ENCODE data around the gene PLCL2.
"Not testable (repeated sequence)": the region's sequence is repeated elsewhere in the genome, so short reads cannot be mapped to it uniquely, and the experiment has no call there.

Gene PLCL2

DNA sequence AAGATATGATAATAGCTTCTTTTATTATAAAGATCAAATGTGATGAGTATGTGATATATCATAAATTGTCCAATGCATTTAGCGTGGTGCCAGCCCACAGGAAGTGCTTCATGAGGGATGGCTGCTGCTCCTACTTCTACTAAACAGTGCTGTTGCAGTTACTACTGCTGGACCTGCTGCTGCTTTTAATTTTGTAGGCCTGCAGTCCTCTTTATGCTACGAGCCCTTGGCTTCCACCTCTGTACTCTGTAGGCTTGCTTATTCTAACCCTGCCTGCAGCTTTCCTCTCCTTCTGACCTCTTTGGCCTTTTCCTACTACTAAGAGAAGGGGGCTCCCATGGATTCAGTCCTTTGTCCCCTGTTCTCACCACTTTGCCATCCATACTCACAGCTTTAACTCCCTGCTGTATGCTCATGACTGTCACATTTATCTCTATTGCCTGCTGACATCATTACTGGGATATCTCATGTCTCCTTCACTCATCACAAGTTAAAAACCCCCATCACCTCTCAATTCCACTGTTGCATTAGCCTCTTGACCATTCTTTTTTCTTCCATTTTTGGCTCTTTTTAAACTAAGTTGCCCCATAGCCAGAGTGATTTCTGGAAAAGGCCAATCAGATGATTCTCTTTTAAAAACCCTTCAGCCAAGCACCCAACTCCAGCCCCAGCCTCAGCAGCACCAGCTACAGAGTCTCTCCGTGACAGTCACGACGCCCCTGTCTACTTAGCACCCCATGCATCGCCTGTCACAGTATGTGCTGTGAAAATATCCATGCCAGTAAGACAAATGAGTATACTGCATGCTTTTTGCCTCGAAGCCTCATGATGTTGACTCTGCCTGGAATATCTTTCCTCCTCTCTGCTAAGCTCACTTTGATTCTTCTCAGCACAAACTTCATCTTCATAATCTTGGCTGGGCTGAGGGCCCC, 56.3 kb downstream of the PLCL2 start:
- in situ Hi-C loops (cut with MboI; ENCODE audit: low pct_unique_long_range_greater_than_20kb, low sequenced_read_pairs), result no loop called here
- no peak for DNase-seq

GRCh38 chr3:16942955-16943354, 58.2 kb downstream of the PLCL2 start:
- in situ Hi-C loops (cut with MboI; ENCODE audit: low pct_unique_long_range_greater_than_20kb, low sequenced_read_pairs), result no loop called here
- DNase-seq, result no peak

DNA sequence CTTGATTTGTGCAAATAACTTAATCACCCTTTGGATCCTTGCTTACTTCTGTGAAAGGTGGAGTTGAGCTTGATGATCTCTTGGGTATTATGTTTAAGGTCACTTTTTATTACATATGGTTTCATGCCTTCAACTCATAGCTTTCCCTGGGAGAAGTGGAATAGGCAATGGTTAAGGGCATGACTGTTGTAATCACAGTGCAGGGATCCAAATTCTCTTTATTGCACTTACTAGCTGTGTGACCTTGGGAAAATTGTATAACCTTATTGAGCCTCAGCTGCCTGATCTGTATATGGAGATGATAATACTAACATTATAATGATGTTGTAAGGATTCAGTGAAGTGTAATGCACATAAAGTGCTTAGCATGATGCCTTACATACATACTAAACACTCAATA, 59.1 kb downstream of the PLCL2 start:
- in situ Hi-C loops (cut with MboI; ENCODE audit: low pct_unique_long_range_greater_than_20kb, low sequenced_read_pairs), result no loop called here
- no peak for DNase-seq

DNA sequence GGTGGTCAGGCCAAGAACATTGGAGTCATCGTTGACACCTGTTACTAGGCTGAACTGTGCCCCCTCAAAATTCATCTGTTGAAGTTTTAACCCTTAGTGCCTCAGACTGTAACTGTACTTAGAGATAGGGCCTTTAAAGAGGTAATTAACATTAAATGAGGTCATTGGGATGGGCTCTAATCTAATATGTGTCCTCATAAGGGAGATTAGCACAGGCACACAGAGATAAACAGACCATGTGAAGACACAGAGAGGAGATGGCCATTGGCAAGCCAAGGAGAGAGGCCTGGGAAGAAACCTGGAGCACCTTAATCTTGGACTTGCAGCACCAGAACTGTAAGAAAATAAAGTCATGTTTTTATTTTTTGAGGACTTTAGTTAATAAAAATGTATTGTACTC, 59.6 kb downstream of the PLCL2 start:
- in situ Hi-C loops (cut with MboI; ENCODE audit: low pct_unique_long_range_greater_than_20kb, low sequenced_read_pairs), result no loop called here
- no peak for DNase-seq

DNA sequence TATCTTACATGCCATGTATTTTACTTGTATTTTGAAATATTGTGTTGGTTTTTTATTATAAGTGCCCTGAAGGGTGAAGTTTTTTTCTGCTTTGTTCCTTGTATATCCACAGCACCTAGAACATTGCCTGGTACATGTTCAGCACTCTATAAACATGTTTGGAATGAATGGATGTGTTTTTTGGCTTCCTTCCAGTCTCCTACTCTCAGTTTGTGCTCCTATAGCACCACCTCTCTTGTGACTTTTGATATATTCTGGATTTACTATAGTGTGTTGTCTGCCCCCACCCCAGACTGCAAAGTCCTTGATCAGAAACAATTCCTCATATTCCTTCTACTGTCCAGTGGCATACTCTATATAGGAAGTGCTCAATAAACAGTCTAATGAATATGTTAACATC, 60.6 kb downstream of the PLCL2 start:
- in situ Hi-C loops (cut with MboI; ENCODE audit: low pct_unique_long_range_greater_than_20kb, low sequenced_read_pairs), result no loop called here
- DNase-seq, result no peak

GRCh38 chr3:16950282-16950681, 65.5 kb downstream of the PLCL2 start:
- no peak for DNase-seq
- in situ Hi-C loops (cut with MboI; ENCODE audit: low pct_unique_long_range_greater_than_20kb, low sequenced_read_pairs), result no loop called here

GRCh38 chr3:16950845-16951244, 66.1 kb downstream of the PLCL2 start:
- in situ Hi-C loops (cut with MboI; ENCODE audit: low pct_unique_long_range_greater_than_20kb, low sequenced_read_pairs), result no loop called here
- no peak for DNase-seq

- DNase-seq; in situ Hi-C loops (cut with MboI; ENCODE audit: low pct_unique_long_range_greater_than_20kb, low sequenced_read_pairs): not testable (repeated sequence)
Observed at GRCh38 chr3:16957852-16958251, 73.1 kb downstream of the PLCL2 start.

DNA sequence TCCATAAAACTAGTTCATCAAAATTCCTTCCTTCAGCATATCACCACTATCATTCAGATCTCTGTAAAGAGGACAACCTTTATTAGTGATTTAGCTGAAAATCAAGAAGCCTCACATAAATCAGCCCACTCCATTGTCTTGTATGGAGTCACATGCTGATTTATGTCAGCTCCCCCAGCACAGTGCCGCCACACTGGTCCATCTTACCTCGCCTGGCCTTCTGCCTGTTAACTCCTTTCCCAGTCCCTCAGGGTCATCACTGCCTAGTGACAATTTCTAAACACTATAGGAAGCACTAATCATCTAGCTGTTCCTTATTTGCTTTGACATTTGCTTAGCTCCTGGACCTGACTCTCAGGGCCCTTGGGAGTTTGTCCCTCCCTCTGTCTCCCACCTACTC, 75.4 kb downstream of the PLCL2 start:
- no peak for DNase-seq
- in situ Hi-C loops (cut with MboI; ENCODE audit: low pct_unique_long_range_greater_than_20kb, low sequenced_read_pairs), result no loop called here

- DNase-seq, result no peak
- in situ Hi-C loops (cut with MboI; ENCODE audit: low pct_unique_long_range_greater_than_20kb, low sequenced_read_pairs), result no loop called here
Observed at GRCh38 chr3:16961621-16962205, 77.0 kb downstream of the PLCL2 start.

DNA sequence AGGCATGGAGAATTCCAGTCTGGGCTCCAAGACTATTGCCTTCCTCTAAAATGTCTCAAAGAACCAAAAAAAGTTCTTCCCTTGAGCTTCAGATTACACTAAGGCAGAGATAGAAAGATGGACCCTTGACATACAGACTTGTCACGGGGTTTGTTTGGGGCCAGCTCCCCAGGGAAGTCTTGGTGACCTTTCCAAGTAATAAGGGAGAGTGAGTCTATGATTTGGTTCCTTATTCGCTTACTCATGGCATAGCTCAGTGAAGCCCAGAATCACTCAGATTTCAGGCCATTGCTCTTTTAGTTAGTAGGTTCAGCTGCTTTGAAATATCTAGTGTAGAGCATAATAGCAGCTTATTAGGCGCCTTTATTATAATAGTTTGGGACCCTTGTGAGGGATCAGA, 90.3 kb downstream of the PLCL2 start:
- no peak for DNase-seq
- in situ Hi-C loops (cut with MboI; ENCODE audit: low pct_unique_long_range_greater_than_20kb, low sequenced_read_pairs), result no loop called here

DNA sequence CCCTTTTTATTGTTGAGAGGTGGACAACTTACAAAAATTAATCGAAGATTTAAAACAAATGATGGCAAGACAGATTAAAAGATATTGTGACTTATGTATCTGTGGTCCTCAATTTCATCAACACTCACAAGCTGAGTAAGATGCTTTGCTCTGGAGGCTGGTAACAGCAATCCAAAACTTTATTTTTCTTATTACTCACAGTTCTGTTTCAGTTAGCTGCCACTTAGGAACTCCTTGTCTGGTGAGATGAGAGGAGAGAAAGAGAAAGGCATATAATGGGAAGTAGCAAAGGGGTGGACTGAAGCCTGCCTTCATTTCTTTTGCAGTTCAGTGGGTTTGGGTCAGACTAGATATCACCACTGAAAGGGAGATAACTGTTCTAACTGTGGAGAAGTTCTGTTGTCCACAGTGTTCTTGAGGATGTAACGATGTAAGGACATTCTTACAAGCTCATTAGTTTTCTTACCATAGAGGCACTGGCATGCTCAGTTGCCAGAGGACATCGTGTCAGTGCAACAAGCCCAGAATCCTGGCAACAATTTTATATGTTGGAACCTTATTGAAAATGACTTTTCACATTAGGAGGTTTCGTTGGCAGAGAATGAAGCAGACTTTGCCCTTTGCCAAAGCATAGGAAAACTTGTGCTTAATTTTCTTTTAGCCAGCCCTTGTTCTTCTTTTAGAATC, 93.6 kb downstream of the PLCL2 start:
- in situ Hi-C loops (cut with MboI; ENCODE audit: low pct_unique_long_range_greater_than_20kb, low sequenced_read_pairs), result no loop called here
- no peak for DNase-seq

GRCh38 chr3:16978921-16979271, 94.1 kb downstream of the PLCL2 start:
- DNase-seq, result no peak
- in situ Hi-C loops (cut with MboI; ENCODE audit: low pct_unique_long_range_greater_than_20kb, low sequenced_read_pairs), result no loop called here

DNA sequence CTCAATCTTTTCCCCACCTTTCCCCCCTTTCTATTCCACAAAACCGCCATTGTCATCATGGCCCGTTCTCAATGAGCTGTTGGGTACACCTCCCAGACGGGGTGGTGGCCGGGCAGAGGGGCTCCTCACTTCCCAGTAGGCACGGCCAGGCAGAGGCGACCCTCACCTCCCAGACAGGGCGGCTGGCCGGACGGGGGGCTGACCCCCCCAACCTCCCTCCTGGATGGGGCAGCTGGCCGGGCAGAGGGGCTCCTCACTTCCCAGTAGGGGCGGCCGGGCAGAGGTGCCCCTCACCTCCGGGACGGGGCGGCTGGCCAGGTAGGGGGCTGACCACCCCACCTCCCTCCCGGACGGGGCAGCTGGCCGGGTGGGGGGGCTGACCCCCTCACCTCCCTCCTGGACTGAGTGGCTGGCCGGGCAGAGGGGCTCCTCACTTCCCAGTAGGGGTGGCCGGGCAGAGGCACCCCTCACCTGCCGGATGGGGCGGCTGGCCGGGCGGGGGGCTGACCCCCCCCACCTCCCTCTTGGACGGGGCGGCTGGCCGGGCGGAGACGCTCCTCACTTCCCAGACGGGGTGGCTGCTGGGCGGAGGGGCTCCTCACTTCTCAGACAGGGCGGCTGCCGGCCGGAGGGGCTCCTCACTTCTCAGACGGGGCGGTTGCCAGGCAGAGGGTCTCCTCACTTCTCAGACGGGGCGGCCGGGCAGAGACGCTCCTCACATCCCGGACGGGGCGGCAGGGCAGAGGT, 95.2 kb downstream of the PLCL2 start:
- DNase-seq, result not testable (repeated sequence)

DNA sequence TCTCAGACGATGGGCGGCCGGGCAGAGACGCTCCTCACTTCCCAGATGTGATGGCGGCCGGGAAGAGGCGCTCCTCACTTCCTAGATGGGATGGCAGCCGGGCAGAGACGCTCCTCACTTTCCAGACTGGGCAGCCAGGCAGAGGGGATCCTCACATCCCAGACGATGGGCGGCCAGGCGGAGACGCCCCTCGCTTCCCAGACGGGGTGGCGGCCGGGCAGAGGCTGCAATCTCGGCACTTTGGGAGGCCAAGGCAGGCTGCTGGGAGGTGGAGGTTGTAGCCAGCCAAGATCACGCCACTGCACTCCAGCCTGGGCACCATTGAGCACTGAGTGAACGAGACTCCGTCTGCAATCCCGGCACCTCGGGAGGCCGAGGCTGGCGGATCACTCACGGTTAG, 95.8 kb downstream of the PLCL2 start:
- in situ Hi-C loops (cut with MboI; ENCODE audit: low pct_unique_long_range_greater_than_20kb, low sequenced_read_pairs); DNase-seq: not testable (repeated sequence)

More for the DNA sequence above, 95.2 kb downstream of the PLCL2 start:
- in situ Hi-C loops (cut with MboI; ENCODE audit: low pct_unique_long_range_greater_than_20kb, low sequenced_read_pairs), result not testable (repeated sequence)

DNA sequence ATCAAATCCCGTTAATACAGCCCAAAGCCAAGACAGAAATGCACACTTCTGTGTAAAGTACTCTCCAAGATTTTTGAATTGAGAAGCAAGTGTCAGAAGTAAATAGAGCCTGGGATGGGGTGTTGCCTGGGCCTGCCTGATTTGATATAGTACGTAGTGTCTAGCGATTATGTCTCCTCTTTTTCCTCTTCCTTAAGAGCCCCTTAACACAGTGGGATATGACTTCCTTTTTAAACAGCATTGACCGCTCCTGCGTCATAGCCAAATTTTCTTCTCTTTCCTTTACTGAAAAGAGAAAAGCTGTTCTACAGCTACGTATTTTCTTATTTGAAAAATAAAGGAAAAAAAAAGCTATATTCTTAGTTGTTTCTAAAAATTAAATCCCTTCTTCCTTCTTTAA, 97.7 kb downstream of the PLCL2 start:
- DNase-seq, result no peak
- in situ Hi-C loops (cut with MboI; ENCODE audit: low pct_unique_long_range_greater_than_20kb, low sequenced_read_pairs), result no loop called here

DNA sequence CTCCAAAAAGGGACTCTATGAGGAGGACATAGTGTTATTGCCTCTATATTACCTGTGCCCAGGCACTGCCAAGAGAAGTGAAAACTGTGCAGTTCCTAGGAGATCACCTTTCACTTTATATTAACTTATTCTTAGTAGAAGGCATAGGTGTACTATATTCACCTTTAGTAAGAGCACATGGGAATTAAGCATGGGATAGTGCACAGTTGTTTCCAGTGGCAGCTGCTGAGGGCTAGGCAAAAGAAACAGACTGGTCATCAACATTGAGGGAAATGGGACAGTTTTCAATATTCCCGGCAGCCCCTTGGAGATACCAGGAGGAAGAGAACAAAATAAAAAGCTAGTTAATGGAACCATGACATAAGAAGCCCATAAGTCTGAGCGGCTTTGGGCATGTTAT, 100.9 kb downstream of the PLCL2 start:
- in situ Hi-C loops (cut with MboI; ENCODE audit: low pct_unique_long_range_greater_than_20kb, low sequenced_read_pairs), result no loop called here
- DNase-seq, result no peak

DNA sequence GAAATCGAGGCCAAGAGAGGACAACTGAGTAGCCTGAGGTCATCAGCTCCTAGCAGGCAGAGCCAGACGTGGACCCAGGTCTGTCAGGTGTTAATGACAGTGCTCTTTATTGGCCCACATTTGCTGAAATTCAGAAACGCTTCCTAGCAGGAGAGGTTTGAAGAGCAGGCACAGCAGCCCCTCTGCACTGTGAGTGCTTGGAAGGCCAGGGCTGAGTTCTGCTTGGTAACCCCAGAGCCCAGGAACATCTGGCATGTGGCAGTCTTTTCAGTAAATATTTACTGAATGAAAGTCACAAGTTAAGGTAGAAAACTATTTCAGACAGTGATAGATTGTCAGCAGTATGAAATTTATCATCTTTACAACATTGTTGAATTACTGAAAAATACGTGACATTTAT, 102.4 kb downstream of the PLCL2 start:
- DNase-seq, result no peak
- in situ Hi-C loops (cut with MboI; ENCODE audit: low pct_unique_long_range_greater_than_20kb, low sequenced_read_pairs), result no loop called here

- DNase-seq, result no peak
- in situ Hi-C loops (cut with MboI; ENCODE audit: low pct_unique_long_range_greater_than_20kb, low sequenced_read_pairs), result no loop called here
Observed at GRCh38 chr3:16990163-16990562, 105.4 kb downstream of the PLCL2 start.

DNA sequence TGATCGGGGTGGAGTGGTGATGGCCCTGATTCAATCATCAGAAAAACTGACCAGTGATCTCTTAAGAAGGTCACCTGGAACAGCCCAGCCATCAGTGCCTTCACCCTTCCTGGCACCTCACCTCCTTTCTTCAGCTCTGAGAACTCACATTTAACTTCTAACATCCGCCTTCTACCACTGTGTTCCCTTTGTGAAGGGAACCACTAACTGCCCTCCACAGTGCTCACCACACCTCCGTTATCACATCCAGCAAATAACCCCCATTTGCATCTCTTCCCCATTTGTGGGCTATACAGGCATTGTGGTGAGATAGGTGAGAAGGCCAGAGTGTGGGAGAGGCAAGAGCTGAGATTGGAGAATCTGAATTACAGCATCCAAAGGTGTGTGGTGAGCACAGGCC, 107.4 kb downstream of the PLCL2 start:
- in situ Hi-C loops (cut with MboI; ENCODE audit: low pct_unique_long_range_greater_than_20kb, low sequenced_read_pairs), result no loop called here
- no peak for DNase-seq
